Kidney tubule cell (primary cell): ENCODE results near the gene GRID1.

Experiments used
- DNase-seq: peaks from one replicate; pipeline ENCODE4 v3.0.0-alpha.2; 2018; ENCODE audit warnings: low spot score

The GRID1 gene

GRCh38 chr10:85594239-85594638 is 772.4 kb downstream of the GRID1 start:
- DNase-seq, result peak; percentile 47

DNA sequence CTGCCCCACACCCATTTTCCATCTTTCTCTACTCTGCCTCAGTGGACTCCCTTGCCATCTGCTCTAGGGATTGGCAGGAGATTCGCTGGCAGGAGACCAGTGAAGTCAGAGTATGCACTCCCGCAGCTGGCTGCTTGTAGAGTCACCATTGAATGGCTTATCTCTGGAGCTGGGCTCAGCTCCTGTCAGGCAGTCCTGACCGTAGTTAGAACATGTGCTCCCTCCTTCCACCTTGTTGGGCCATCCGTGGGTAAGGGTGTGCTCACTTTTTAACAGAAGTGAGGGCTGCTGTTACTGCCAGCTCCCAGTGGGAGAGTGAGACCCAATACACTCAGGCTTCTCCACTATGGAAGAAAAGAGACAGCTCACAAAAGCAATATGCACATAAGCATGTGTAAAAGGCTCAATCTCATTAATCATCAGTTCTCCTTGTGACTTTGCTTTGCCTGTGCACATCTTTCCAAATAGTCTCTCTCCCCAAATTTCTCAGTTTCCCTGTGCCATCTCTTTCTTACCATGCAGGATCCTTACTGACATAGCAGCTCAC is 773.3 kb downstream of the GRID1 start:
- no peak for DNase-seq

- DNase-seq, result no peak
Observed at GRCh38 chr10:85581371-85581770, 785.2 kb downstream of the GRID1 start.

- no peak for DNase-seq
Observed at GRCh38 chr10:85580585-85580984, 786.0 kb downstream of the GRID1 start.

- DNase-seq, result no peak
Observed at GRCh38 chr10:85578860-85579259, 787.7 kb downstream of the GRID1 start.

DNA sequence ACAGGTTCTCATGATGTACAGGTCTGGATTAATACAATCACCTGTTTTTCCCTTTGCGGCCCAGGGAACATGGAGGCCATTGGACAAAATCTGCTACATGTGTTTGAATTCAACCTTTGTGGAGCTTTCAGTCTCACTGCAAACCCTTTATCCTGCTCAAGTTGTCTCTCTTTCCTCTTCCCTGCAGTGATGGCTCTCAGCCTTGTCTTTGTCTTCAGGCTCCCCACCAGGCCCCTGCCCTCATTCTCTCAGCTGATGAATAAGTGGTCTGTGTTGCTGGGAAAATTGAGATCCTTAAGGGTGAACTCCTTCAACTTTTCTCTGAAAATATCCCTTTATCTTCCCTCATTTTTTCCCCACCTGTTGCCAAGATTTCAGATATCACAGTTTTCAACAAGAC is 791.2 kb downstream of the GRID1 start:
- no peak for DNase-seq

DNA sequence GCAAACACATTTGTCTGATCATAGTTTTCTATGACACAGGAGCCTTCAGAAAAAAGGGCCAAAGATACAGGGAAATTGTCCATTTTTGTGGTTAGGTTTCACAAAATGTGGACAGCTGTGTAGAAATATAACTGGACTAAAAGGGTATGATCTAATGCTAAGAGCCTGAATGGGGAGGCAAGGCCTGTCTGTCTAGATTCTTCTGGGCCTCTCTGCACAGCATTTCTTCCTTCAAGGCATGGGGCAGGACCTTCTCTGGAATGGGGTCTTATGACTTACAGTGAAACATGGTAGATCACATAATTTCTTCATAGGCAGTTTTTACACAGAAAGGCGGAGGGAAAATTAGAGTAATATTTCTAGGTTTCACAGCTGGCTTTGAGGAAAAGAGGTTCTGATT is 795.7 kb downstream of the GRID1 start:
- DNase-seq, result no peak

- DNase-seq, result no peak
Observed at GRCh38 chr10:85565381-85565780, 801.2 kb downstream of the GRID1 start.

DNA sequence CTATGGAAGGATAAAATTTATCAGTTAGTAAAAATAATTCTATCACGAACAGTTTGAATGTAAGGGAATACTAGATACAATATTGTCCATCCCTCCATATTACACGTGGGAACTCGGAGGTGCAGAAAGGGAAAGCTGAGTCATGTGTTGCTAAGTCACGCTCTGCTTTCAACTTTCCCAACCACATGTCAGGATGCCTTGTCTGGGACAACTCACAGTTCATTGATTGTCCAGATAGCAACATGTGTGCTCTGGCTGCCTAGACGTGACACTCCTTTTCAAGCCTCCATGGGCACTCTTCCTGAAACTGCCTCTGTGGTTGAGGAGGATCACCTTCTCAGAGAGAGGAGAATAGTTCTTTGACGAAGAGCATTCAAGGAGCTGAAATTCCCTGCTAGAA is 808.1 kb downstream of the GRID1 start:
- peak; percentile 4 for DNase-seq

DNA sequence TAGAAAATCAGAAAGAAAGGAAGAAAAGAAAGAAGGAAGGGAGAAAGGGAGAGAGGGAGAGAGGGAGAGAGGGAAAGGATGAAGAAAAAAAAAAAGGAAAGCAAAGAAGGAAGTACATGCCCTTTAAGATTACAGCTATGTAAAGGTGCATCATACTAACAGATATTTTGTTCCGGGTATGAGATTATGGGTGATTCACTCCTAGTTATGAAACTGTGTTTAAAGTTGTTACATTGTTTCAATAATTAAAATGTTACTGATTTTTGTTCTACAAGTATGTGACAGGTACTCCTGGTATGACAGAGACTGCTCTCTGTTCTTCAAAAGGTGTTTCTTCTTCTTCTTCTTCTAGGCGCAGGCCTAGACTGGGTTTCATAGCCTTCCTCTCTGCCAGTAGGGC is 808.9 kb downstream of the GRID1 start:
- DNase-seq, result no peak

GRCh38 chr10:85557077-85557476 is 809.5 kb downstream of the GRID1 start:
- DNase-seq, result peak; percentile 14
